ENCODE data around the gene KCNMA1.
A peak's percentile ranks its signal among the peaks of the same experiment; 100 is the strongest.

Gene KCNMA1

DNA sequence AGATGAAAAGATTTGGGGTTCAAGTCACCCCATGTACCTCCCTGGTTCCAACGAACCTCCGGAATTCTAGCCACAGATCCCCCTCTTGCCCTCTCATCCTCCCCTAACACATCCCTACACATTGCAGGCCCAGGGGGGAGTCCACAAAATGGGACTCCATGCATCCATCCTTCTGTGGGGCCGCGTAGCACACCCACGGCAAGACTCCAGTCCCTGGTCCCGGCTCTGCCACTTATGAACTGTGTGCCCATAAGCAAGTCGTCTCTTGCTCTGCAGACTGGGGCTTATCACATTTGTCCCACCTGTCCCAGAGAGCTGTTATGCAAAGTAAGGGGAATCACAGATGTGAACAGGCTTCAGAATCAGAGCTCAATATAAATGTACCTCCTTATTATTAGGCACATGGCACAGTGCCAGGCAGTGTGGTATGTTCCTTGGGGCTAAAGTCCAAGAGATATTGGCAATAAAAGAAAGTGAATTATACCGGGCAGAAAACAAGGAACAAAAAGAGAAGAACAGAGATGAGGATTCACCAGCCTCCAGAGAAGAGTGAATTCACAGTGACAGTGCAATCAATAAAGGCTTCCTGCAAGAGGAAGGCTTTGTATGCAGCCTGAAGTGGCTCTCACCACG, 73.9 kb downstream of the KCNMA1 start:
- H3K27ac ChIP-seq, result no peak overlapping the region
- no peak for TF ChIP-seq CTCF (IDR thresholded peaks at IDR 0.05)
- no peak for TF ChIP-seq ZFX (IDR thresholded peaks at IDR 0.05; ENCODE audit: borderline replicate concordance)

DNA sequence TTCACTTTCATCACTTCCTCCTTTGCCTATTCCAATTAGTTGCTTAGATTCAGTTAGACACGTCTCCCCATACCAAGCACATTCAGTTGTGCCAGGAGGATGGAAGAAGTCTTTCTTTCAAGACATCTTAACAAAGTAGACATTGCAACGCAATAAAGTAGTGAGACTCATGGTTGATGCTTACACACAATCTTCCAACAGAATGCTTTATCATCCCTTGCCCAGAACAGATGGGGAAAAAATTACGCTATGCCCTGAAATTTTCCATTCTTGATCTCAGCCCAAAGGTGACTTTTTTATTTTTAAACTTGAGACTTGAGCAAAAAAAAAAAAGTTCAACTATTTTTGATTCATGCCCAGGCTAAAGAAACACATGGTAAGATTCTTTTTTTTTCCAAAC, 74.9 kb downstream of the KCNMA1 start:
- TF ChIP-seq CTCF (IDR thresholded peaks at IDR 0.05) (no peak), ZFX (IDR thresholded peaks at IDR 0.05; ENCODE audit: borderline replicate concordance) (no peak)
- no peak overlapping the region for H3K27ac ChIP-seq

DNA sequence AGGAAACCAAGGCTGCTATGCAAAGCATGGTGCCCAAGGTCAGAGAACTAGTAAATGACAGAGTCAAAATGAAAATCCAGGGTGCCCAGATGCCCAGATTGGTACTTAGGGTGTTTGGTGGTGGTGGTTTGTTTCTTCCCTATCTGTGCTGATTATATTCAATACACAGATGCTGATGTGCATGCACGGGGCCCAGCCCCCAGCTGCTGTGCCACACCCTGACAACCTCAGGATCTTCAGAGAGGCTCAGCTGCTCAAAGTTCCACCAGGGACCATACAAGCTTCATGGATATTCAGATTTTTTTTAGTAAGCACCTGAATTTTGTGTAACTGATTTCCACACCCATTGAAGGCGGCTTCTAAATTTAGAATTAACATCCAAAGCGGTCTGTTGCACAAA, 75.6 kb downstream of the KCNMA1 start:
- H3K27ac ChIP-seq, result no peak overlapping the region

DNA sequence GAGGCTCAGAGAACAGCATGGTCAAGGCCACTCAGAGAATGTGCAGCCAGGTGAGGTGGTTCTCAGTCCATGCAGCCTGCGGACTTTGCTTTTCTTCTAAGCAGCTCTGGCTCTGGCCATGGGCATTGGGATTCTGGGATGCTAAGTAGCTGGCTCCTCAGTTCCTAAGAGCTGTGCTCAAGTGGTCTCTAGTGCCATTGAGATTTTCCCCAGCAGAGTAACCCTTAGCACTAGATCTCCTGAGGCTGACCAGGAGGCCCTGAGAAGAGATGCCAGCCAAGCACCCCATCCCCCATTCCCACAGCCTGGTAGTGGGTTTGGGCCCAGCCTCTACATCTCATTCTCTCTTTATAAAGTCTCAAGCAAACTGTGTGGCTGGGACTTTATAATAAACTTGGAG, 77.1 kb downstream of the KCNMA1 start:
- TF ChIP-seq CTCF (IDR thresholded peaks at IDR 0.05) (no peak), ZFX (IDR thresholded peaks at IDR 0.05; ENCODE audit: borderline replicate concordance) (no peak)
- no peak overlapping the region for H3K27ac ChIP-seq

More for the DNA sequence above, 75.6 kb downstream of the KCNMA1 start:
- TF ChIP-seq ZFX (IDR thresholded peaks at IDR 0.05; ENCODE audit: borderline replicate concordance), result no peak

DNA sequence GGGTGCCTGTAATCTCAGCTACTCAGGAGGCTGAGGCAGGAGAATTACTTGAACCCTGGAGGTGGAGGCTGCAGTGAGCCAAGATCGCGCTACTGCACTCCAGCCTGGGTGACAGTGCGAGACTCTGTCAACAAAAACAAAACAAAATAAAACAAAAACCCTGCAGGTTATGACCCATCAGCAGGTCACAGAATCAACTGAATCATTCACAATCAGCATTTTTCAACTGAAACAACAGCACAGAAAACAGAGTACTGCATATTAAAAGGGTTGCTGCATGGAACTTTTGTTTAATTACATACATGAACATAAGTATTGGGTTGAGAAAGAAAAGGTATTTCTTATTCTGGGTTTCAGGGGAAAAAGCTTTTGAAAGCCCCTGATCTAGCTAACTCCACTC, 77.6 kb downstream of the KCNMA1 start:
- no peak overlapping the region for H3K27ac ChIP-seq
- TF ChIP-seq CTCF (IDR thresholded peaks at IDR 0.05), result no peak
- no peak for TF ChIP-seq ZFX (IDR thresholded peaks at IDR 0.05; ENCODE audit: borderline replicate concordance)

GRCh38 chr10:77556990-77557601, 80.5 kb downstream of the KCNMA1 start:
- TF ChIP-seq ZFX (IDR thresholded peaks at IDR 0.05; ENCODE audit: borderline replicate concordance) (no peak), CTCF (IDR thresholded peaks at IDR 0.05) (no peak)
- peak overlapping the region; percentile 43 for H3K27ac ChIP-seq

GRCh38 chr10:77555591-77556212, 81.9 kb downstream of the KCNMA1 start:
- TF ChIP-seq ZFX (IDR thresholded peaks at IDR 0.05; ENCODE audit: borderline replicate concordance), result no peak
- no peak for TF ChIP-seq CTCF (IDR thresholded peaks at IDR 0.05)
- peak overlapping the region; percentile 73 for H3K27ac ChIP-seq

Measured in 22Rv1 (cell line).